GM21515 (cell line): Measurements from ENCODE around the gene MLF2.

ENCODE experiments used
- ATAC-seq: cut with Tn5 transposase; IDR thresholded peaks from one replicate; pipeline ENCODE4 v1.9.1; 2021; ENCODE audit not compliant: unreplicated experiment

MLF2 gene

DNA sequence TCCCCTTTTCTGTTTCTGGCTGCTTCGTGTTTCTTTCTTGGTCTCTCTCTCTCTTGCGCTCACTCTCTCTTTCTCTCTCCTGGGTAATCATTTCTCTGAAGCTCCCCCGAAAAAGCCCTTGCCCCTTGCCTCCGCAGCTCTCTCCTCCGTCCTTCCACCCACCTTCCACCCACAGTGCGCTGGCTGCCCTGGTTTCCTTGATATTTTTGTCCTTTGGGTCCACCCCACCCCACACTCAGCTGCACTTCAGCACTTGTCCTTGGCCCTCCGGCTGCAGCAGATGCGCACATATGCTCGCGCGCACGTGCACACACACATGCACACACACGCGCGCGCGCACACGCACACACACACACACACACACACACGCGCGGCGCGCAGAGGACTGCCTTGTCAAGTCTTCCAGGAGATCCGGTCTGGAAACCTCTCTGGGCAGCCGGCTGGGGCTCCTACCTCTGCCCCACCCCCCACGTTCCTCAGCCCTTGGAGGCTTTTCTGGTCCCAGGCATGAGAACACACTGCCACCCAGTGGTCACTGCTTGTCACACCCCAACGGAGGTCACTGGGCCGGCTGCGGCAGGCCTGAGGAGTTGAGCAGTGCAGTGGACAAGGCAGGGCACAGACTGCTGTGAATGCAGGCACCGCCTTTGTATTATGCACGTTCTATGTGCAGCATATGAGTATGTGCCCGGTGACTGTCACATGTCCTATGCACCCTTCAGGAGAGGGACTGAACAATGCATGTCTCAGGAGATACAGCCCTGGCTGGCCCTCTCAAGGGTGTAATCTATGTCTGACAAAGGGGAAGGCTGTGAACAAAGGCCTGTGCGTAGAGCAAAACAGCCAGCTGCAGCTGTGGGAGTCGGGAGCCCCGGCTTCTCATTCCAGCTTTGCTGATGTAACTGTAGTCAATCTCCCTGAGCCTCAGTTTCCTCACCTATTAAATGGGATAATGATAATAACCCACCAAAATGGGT, 25.9 kb upstream of the MLF2 start:
- ATAC-seq: peak; percentile 72

DNA sequence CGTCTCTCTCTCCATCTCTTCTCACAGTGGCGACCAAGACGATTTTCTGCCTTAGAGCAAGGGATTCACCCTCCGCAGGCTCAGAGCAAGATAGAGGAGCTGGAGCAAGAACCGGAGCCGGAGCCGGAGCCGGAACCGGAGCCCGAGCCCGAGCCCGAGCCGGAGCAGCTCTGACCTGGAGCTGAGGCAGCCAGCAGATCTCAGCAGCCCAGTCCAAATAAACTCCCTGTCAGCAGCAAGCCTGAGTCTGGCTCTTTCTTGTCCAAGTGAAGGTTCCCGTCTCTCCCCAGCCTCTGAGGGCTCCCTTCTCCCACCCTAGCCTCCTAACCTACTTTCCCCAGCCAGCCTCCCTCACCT, 25.3 kb upstream of the MLF2 start:
- no peak for ATAC-seq

DNA sequence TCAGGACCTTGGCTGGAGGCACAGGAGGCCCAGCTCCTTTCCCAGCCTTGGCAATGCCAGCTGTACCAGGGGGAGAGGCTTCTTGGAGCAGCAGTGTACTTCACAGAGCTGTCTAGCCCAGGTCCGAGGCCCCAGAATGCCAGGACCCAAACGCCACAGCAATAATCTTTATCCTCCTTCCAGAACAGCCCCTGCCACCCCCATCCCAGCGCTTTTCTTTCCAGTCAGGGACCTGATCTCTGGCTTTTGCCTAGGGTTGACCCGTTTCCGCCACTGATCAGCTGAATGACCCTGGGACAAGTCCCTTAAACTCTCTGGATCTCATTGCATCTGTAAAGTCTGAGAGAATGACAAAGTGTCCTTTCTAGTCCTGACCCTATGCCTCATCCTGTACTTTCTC, 24.4 kb upstream of the MLF2 start:
- ATAC-seq: no peak

DNA sequence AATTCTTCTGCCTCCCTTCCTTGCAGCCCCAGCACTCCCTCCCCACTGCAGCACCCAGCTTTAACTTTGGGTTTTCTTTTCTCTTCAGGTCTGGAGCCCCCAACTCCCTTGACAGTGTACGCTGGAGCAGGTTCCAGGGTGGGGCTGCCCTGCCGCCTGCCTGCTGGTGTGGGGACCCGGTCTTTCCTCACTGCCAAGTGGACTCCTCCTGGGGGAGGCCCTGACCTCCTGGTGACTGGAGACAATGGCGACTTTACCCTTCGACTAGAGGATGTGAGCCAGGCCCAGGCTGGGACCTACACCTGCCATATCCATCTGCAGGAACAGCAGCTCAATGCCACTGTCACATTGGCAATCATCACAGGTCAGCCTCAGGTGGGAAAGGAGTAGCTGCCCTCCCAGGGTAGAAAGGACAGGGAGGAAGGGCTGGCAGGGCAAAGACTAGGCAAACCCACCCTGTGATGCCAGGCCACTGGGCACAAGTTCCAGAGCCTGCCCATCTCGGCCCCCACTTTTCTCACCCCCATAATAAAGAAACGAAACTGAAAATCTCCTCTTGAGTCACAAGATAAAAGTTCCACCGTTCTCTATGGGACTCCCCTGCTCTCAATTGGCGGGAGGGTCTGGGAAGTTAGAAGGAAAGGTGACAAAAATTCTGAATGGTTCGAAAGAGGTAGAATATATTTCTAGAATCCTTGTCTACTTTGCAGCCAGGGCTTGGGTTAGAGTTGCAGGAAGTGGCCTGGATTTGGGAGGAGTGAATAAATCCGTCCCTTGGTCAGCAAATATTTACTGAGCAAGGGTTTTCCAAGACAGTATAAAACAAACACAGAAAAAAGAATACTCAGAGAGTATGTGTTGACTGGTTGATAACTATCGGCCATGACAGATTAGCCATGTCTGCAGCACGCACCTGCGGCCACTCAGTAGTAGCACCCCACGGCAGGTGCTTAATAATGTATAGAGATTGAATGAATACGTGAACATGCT, 22.5 kb upstream of the MLF2 start:
- no peak for ATAC-seq

DNA sequence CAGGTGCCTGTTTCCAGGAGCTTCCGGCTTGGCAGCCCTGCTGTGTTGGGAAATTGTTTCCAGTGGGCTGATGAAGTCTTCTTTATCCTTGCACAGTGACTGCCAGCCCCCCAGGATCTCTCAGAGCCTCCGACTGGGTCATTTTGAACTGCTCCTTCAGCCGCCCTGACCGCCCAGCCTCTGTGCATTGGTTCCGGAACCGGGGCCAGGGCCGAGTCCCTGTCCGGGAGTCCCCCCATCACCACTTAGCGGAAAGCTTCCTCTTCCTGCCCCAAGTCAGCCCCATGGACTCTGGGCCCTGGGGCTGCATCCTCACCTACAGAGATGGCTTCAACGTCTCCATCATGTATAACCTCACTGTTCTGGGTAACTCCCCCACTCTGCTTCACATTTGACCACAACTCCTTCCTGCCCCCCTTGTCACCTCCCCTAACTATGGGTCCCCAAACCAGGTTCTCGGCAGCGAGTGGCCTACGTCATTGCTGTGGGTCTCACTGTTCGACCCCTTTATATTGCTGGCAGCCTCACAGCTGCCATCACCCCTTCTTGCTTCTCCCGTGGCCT, 21.6 kb upstream of the MLF2 start:
- ATAC-seq: no peak

DNA sequence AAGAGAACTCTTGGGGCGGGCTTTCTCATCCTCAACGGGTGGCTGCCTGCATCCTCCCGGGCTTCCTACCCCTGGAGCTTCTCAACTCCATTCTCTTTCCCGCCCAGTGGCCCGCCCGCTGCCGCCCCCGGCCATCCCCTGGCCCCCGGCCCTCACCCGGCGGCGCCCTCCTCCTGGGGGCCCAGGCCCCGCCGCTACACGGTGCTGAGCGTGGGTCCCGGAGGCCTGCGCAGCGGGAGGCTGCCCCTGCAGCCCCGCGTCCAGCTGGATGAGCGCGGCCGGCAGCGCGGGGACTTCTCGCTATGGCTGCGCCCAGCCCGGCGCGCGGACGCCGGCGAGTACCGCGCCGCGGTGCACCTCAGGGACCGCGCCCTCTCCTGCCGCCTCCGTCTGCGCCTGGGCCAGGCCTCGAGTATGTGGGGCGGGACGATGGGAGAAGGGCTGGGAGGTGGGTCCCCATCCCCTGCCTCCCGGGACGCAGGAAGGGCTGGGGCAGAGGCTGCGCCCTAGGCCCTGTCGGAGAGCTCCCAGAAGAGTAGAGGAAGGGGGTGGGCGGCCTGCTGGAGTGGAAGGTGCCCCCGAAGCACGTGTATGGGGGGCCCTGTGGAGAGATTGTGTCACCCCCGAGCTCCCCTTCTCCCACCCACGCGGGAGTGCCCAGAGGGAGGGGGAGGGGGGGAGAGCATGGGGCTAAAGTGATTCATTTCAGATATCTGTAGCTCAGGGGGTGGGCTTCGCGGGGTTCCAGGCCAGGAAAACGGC, 20.8 kb upstream of the MLF2 start:
- no peak for ATAC-seq

DNA sequence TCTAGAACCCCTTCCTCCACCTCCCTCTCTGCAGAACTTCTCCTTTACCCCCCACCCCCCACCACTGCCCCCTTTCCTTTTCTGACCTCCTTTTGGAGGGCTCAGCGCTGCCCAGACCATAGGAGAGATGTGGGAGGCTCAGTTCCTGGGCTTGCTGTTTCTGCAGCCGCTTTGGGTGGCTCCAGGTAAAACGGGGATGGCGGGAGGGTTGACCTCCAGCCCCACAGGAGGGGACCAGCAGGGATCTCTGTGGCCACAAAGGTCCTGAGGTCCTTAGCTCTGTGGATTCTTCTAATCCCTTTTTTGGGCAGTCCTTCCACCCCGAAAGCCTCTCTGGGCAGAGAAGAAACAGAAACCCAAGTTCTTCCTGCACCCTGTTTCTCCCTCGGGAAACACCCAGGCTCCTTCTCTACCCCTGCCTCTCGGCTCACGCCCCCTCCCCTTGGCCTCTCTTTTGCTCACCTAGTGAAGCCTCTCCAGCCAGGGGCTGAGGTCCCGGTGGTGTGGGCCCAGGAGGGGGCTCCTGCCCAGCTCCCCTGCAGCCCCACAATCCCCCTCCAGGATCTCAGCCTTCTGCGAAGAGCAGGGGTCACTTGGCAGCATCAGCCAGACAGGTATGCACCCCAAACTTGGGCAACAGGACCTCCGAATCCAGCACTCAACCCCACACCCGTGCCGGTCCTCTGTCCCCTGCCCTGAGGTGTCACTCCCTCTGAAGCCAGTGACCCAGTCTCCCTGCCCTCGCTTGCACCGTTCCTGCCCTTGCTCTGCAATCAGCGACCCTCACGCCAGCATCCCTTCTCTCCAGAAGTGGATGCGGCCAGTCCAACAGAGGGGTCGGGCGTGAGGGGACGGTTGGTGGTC, 20.0 kb upstream of the MLF2 start:
- ATAC-seq: no peak

DNA sequence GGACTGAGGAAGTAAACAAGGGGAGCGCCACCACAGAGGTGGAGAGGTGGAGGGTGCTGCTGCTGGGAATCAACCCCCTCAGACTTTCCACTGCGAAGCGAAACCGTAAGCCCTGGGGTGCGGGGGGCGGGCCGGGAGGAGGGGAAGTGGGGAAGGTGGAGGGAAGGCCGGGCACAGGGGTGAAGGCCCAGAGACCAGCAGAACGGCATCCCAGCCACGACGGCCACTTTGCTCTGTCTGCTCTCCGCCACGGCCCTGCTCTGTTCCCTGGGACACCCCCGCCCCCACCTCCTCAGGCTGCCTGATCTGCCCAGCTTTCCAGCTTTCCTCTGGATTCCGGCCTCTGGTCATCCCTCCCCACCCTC, 19.4 kb upstream of the MLF2 start, which contains the start of gene LAG3:
LAG3 (plus strand) TSS at position 190 of the 365 bp plus-strand sequence. CDS start 333 bp downstream, outside the sequence.
- ATAC-seq: no peak

DNA sequence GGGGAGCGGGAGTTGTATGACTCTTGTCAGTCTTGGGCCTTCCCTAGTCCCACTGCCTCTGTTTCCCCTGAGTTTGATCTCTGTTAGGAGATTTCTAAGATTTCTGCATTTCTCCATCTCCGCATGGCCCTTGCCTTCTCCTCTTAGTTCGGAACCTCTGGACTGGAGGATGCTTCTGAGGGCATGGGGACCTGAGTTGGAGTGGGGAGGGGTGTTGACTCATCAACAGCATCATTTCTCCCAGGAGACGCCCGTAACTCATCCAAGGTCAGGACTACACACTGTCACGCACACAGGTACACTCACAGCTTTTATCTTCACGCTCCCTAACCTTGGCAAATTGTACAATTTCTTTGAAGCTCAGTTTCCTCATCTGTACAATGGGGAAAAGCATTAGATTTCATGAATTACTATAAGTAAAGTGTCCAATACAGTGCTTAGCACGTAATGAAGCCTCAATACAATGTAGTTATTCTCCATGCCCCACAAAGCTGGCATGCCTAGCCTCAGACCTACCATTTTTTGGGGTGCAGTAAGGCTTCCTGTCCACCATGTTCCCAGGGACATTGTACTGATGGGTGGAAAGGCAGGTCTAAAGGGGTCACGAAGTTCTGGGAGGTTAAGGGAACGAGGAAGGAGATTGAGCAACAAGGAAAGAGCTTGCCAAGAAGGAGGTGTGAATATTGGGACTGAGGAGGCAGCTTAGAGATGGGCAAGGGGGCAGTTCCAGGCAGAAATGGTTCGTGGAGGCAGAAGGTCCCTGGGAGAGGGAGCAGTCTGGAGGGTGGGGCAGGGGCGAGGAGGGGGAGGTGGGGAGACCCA, 18.8 kb upstream of the MLF2 start:
- no peak for ATAC-seq

DNA sequence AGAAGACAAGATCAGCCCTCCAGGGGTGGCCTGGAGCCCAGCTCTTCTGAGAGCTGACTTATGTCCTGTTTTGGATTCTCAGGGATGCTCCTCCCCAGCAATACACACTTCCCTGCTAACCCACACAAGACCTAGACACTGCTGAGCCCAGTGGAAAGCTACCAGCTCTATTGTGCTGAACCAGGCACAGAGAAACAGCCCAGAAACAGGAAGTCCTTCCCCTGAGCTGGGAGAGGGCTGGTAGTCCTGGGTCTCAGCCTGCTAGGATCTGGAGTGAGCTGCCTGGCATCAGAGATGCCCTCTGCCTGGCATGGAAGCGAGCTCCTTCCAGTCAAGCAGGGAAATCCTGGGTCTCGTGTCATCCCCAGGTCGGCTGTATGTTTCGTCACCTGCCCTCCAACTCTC, 18.2 kb upstream of the MLF2 start:
- ATAC-seq: no peak

DNA sequence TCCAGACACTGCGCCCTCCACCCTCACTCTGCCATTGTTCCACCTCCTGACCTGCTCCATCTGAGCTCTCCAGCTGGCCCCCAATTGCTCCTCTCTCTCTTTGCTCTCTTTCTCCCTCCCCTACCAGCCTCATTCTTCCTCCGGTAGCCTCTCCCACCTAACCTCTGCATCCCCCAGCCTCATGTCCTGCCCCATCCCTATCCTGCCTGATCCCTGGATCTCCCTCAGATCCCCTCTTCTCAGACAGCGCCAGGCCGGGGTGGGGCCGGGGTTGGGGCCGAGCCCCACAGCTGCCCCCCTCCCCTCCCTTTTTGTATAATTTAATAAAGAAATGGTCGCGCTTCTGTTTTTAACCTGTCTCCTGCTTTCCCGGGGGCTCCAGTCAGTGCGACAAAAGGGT, 17.7 kb upstream of the MLF2 start:
- ATAC-seq: no peak

DNA sequence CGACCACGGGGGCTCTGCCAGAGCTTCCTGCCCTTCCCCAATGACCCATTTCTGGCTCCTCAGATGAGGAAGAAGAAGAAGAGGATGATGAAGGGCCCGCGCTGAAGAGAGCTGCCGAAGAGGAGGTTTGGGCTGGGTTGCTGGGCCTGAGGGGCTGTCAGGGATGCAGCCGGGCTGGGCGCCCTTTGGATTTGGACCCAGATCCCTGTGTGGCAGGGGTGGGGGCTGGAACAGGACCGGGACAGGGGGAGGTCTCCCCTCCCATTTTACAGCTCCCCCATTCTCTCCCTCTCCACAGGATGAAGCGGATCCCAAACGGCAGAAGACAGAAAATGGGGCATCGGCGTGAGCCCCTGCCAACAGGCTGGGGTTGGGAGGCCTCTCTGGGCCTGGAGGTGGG, 17.2 kb upstream of the MLF2 start:
- no peak for ATAC-seq

DNA sequence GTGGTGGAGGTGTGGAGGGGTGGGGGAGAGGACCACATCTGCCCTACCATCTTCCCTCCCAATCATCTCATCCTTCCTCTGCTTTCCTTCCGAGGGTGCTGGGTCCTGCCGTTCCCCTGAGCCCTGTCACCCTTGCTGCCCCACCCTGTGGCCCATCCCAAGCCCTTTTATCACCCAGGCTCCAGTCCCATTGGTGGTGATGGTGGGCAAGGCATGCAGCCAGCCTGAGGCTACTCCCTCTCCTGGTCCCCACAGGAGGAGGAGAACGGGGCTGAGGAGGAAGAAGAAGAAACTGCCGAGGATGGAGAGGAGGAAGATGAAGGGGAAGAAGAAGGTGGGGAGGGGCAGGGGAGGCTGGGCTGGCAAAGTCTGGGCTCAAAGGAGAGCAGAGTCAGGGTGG, 16.7 kb upstream of the MLF2 start:
- no peak for ATAC-seq

DNA sequence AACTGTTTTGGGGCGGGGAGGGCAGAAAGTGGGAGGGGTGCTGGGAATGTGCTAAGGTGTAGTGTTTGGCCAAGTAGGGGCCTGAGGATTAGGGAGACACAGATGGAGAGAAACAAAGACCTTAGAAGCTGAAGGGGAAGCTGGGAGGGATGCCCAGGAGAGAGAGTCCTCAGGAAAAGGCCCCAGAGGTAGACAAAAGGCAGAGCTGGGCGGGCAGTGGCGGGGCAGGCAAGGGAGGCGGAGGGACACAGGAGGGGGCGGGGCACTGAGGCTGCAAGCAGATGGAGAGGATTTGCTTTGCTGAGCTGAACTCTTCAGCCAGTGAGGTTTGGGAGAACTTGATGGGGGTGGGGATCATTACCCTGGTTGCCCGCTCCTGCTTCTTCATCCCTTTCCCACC, 16.0 kb upstream of the MLF2 start:
- no peak for ATAC-seq

DNA sequence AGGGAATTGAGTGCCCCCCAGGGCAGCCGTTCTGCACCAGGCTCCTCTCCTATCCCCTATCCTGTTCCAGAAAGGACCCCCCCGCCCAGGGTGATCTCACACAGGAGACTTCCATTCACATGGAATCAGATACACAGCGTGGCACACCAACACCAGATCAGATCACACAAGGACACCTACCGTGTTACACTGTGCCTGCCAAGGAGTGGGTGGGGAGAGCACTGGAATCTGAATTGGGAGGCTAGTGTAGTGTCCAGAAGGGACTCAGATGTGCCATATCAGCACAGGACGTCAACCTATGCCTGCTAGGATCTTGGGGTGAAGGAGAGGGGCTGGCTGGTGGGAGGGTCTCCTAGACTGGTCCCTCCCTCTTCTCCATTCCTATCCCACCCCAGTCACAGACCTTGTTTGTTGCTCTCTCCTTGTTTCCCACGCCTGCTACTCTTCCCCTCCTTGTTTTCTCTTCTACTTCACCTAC, 15.5 kb upstream of the MLF2 start:
- ATAC-seq: no peak

DNA sequence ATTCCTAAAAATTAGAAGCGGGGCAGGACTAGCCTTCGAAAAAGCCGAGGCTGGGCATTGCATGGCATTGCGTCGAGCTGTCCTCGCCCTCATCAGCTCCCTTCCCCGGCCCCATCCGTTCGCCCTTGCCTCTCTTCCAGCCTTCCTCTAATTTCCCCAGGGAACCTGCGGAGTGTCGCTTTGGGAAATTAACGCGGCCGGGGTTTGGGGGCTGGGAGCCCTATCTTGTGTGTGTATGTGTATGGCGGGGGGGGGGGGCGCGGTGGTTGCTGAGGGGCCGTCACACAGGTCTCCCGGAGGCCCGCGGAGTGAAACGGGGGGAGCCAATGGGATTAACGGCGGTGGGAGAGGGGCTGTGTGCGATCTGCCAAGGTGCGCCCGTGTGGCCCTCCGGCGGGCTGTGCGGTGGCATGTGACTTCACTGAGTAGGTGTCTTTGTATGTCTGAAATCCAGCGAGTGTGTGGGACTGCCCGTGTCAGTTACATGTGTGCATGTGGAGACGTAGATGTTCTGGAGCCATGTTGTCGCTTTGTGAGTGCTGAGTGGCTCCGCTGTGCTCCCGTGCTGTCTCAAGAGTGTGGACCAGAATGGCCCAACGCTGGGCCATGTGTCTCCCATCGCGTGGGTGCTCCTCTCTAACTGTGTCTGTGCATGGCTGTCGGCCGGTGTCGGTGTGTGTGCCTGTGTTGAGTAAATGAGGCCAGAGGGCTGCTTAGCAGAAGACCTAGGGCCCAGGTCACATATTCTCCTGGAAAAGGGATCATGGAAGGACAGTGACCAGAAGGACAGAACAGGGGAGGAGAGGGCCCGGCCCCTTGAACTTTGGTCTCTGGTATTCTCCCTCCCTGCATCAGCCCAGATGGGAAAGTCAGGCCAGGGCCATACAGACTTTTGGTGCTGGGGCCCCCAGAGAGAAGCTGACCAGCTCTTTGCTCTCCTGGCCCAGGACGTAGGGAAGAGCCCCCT, 14.7 kb upstream of the MLF2 start:
- no peak for ATAC-seq

DNA sequence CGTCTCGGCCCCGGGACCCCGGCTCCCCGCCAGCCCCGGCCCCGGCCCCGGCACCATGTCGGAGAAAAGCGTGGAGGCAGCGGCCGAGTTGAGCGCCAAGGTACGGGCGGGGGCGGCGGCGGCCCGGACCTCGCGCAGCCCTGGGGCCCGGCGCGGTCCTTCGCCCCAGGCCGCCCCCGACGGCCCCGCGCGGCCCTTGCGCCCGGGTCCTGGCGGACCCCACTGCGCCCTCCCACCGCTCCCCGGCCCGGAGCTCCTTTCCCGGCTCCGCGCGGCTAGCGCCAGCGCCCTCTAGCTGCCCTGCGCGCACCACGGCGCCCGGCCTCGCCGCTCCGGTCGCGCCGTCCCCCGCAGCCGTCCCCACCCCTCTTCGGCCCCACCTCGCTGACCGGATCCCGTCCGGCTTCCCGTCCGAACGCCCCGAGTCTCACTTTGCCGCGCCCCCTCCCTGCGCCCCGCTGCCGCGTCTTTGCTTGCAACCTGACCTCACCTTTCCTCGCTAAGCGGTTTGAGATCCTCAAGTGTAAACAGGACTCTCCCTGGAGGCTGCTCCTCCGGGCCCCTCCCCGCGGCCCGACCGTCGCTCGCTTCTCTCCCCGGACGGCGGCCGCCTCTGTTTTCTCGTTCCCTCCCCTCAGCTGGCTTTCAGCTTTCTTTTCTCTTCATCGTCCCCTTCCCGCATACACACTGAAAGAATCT, 13.9 kb upstream of the MLF2 start:
- peak; percentile 38 for ATAC-seq
